ENCODE data around the gene MAPKAPK2. TPM values are rescaled to one million over a fixed set of nuclear protein-coding genes. Genes with fewer than 3 reads are reported as not detected.

The MAPKAPK2 gene
- total and polyA plus RNA-seq, 2 of the 13 experiments (the other 11 are each of a cell fraction or from before 2014, with no cell fraction given): 16.6 to 34.0 TPM

DNA sequence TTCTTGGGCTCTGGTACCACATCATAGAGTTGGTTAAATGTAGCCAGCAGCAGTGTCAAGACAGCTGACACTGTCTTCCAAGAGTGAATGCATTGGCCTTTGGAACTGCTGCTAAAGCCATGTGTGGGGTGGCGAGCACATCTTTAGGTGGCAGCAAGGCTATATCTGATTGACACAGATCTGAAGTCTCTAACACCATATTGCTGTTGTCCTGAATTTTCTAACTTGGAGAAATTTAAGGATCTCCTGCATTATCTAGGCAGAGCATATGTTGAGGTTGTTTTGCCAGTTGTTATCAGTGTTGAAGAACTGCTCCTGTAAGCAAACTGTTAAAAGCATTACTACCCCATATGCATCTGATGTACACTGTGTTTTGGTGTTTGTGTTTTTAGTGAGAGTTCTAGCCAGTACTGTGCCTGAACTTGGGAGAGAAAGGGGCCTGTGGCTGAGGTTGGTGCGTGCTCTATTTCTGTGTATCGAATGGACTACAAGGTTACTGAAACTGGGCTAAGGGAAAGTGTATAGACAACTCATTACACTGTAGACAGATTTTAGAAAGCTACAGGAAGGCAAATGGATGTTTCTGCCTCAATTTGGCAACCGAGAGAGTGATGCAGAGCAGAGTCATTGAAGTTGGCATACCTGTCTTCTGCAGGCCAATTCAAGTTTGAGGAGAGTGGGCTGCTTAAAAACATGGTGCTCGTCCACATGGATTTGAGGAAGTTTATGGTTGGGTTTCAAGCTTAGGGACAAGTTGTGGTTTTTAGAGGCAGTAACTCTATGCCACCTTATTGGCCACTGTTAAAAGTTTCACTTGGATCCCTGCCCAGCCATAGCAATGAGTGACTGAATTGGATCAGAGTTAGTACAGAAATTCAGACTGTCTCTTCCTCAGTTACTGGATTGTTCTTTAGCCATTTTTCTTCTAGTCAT lies 32.5 kb upstream of the MAPKAPK2 start:
- no peak for ATAC-seq
- Histone ChIP-seq H3K4me2 (ENCODE audit: low read depth, low read length) (no peak overlapping the region), H3K27me3 (ENCODE audit: control insufficient read depth in 1 of 2, insufficient read depth in 2 of 2, low read length in 2 of 2) (peaks cover 0 to 1% of the 10 kb centered on the region in 2 experiments; a peak in 1 of 5 replicates), H3K27ac (ENCODE audit: extremely low read length, insufficient read depth, low read length) (no peak overlapping the region), H3K4me1 (ENCODE audit: insufficient read depth, low read length) (no peaks in the 10 kb centered on the region), H3K79me2 (ENCODE audit: insufficient read depth, low read length) (no peaks in the 10 kb centered on the region), H3K4me3 (replicated peaks in 1 of 3; ENCODE audit: insufficient read depth in 1 of 3, low read depth in 2 of 3, low read length in 3 of 3) (no peak overlapping the region), H3K9me3 (ENCODE audit: low read length) (no peaks in the 10 kb centered on the region), H3K36me3 (replicated peaks in 1 of 2; ENCODE audit: control insufficient read depth in 1 of 2, insufficient read depth in 2 of 2, low read length in 2 of 2) (peaks cover 0 to 6% of the 10 kb centered on the region in 2 experiments; a peak in 1 of 5 replicates), H2AFZ (ENCODE audit: low read length) (no peak overlapping the region), H4K20me1 (ENCODE audit: insufficient read depth, low read length) (no peaks in the 10 kb centered on the region), H3K9ac (ENCODE audit: insufficient read depth, low read depth, low read length) (no peak overlapping the region)
- CTCF ChIA-PET (ENCODE audit: low intra/inter-chr PET ratio, low total read pairs): no interaction called here
- TF ChIP-seq MED1 (CRISPR knock-in tag; IDR thresholded peaks at IDR 0.05) (no peak), REPIN1 (CRISPR knock-in tag; IDR thresholded peaks at IDR 0.05; ENCODE audit: borderline replicate concordance, low read depth) (no peak), NCOA2 (CRISPR knock-in tag; IDR thresholded peaks at IDR 0.05) (no peak), ZNF260 (CRISPR knock-in tag; IDR thresholded peaks at IDR 0.05; ENCODE audit: borderline replicate concordance, low read depth) (no peak), ZNF713 (CRISPR knock-in tag; IDR thresholded peaks at IDR 0.05) (no peak), ZBTB44 (CRISPR knock-in tag; IDR thresholded peaks at IDR 0.05) (no peak), JUN (CRISPR knock-in tag; IDR thresholded peaks at IDR 0.05) (no peak)
- WGBS (ENCODE audit: low lambda C conversion rate): 72% methylated on average over 4 of the region's 5 CpGs
- BruUV-seq (replicated peaks): no TSS peak
- FAIRE-seq: no peak
- in situ Hi-C loops (cut with HindIII; ENCODE audit: extremely low pct_ligation_motif_present, low pct_unique_long_range_greater_than_20kb) (no loop called here), intact Hi-C loops (cut with micrococcal nuclease; ENCODE audit: unreplicated experiment) (no loop called here)
- POLR2A ChIA-PET: no interaction called here
- DNase-seq (ENCODE audit: low spot score): no peak
